Adipocyte (in vitro differentiated cells): ENCODE data around the gene CHRNA5.
"Not testable (repeated sequence)": the region's sequence is repeated elsewhere in the genome, so short reads cannot be mapped to it uniquely, and the experiment has no call there.

Experiments used
- DNase-seq: peaks from one replicate; pipeline ENCODE4 v3.0.0-alpha.2; 2015; ENCODE audit warnings: low read depth
- H3K27me3 ChIP-seq: replicated peaks from 2 replicates; pipeline ENCODE4 v1.7.0; 2013; ENCODE audit warnings: mild to moderate bottlenecking, low read length, moderate library complexity; ENCODE audit not compliant: control insufficient read depth, insufficient read depth
- H3K36me3 ChIP-seq: 2 replicates; pipeline ENCODE4 v1.7.0; 2013; ENCODE audit warnings: low read length, mild to moderate bottlenecking, moderate library complexity; ENCODE audit not compliant: control insufficient read depth, insufficient read depth, severe bottlenecking
- H3K4me1 ChIP-seq: 2 replicates; pipeline ENCODE4 v1.7.0; 2013; ENCODE audit warnings: mild to moderate bottlenecking, low read length, moderate library complexity; ENCODE audit not compliant: control insufficient read depth, insufficient read depth
- H3K4me3 ChIP-seq: 2 replicates; pipeline ENCODE4 v1.7.0; 2013; ENCODE audit warnings: mild to moderate bottlenecking, low read length, moderate library complexity
- H3K9ac ChIP-seq: 2 replicates; pipeline ENCODE4 v1.7.0; 2013; ENCODE audit warnings: mild to moderate bottlenecking, low read length, moderate library complexity
- H3K9me3 ChIP-seq: 2 replicates; pipeline ENCODE4 v1.7.0; 2013; ENCODE audit warnings: mild to moderate bottlenecking, low read length, moderate library complexity; ENCODE audit not compliant: control insufficient read depth

CHRNA5 gene

GRCh38 chr15:78540871-78541743 lies 24.2 kb upstream of the CHRNA5 start:
- Histone ChIP-seq H3K4me1 (peaks cover 30% of the 10 kb centered on the region), H3K9me3 (no peaks in the 10 kb centered on the region), H3K27me3 (no peaks in the 10 kb centered on the region), H3K9ac (peak overlapping the region; percentile 99), H3K4me3 (peak overlapping the region; percentile 96), H3K36me3 (peaks cover 41% of the 10 kb centered on the region)
- DNase-seq, result peak; percentile 68

- H3K4me1 ChIP-seq, result peaks cover 30% of the 10 kb centered on the region
- peaks cover 47% of the 10 kb centered on the region for H3K36me3 ChIP-seq
- peak overlapping the region; percentile 99 for H3K9ac ChIP-seq
- peak overlapping the region; percentile 96 for H3K4me3 ChIP-seq
- no peak for DNase-seq
- no peaks in the 10 kb centered on the region for H3K27me3 ChIP-seq
- H3K9me3 ChIP-seq, result no peaks in the 10 kb centered on the region
Observed at GRCh38 chr15:78541744-78542034, 23.6 kb upstream of the CHRNA5 start.

- Histone ChIP-seq H3K4me3 (no peak overlapping the region), H3K27me3 (no peaks in the 10 kb centered on the region), H3K4me1 (peaks cover 25% of the 10 kb centered on the region), H3K36me3 (peaks cover 57% of the 10 kb centered on the region), H3K9ac (peak overlapping the region; percentile 99), H3K9me3 (no peaks in the 10 kb centered on the region)
- DNase-seq, result no peak
Observed at GRCh38 chr15:78542647-78543046, 22.7 kb upstream of the CHRNA5 start.

GRCh38 chr15:78550194-78550593 lies 15.1 kb upstream of the CHRNA5 start:
- Histone ChIP-seq H3K36me3 (peaks cover 57% of the 10 kb centered on the region), H3K4me1 (no peaks in the 10 kb centered on the region), H3K9ac (no peak overlapping the region), H3K27me3 (no peaks in the 10 kb centered on the region), H3K4me3 (no peak overlapping the region), H3K9me3 (no peaks in the 10 kb centered on the region)
- no peak for DNase-seq

GRCh38 chr15:78550815-78551214 lies 14.5 kb upstream of the CHRNA5 start:
- peaks cover 51% of the 10 kb centered on the region for H3K36me3 ChIP-seq
- no peaks in the 10 kb centered on the region for H3K9me3 ChIP-seq
- no peak overlapping the region for H3K9ac ChIP-seq
- no peak for DNase-seq
- no peaks in the 10 kb centered on the region for H3K4me1 ChIP-seq
- no peaks in the 10 kb centered on the region for H3K27me3 ChIP-seq
- H3K4me3 ChIP-seq, result no peak overlapping the region

- H3K9me3 ChIP-seq, result no peaks in the 10 kb centered on the region
- no peaks in the 10 kb centered on the region for H3K27me3 ChIP-seq
- DNase-seq, result no peak
- H3K36me3 ChIP-seq, result peaks cover 40% of the 10 kb centered on the region
- no peak overlapping the region for H3K9ac ChIP-seq
- H3K4me1 ChIP-seq, result no peaks in the 10 kb centered on the region
- no peak overlapping the region for H3K4me3 ChIP-seq
Observed at GRCh38 chr15:78551902-78552301, 13.4 kb upstream of the CHRNA5 start.

- Histone ChIP-seq H3K9ac (no peak overlapping the region), H3K36me3 (peaks cover 33% of the 10 kb centered on the region), H3K27me3 (no peaks in the 10 kb centered on the region), H3K9me3 (no peaks in the 10 kb centered on the region), H3K4me3 (no peak overlapping the region), H3K4me1 (no peaks in the 10 kb centered on the region)
- DNase-seq, result no peak
Observed at GRCh38 chr15:78552597-78552996, 12.7 kb upstream of the CHRNA5 start.

GRCh38 chr15:78560201-78560600 lies 5.1 kb upstream of the CHRNA5 start:
- H3K27me3 ChIP-seq, H3K9ac ChIP-seq, H3K4me1 ChIP-seq, DNase-seq, H3K4me3 ChIP-seq, H3K36me3 ChIP-seq, H3K9me3 ChIP-seq: not testable (repeated sequence)

GRCh38 chr15:78561490-78561889 lies 3.8 kb upstream of the CHRNA5 start:
- H3K4me3 ChIP-seq, result no peak overlapping the region
- peaks cover 7% of the 10 kb centered on the region for H3K4me1 ChIP-seq
- peaks cover 13% of the 10 kb centered on the region for H3K27me3 ChIP-seq
- no peak for DNase-seq
- H3K9me3 ChIP-seq, result no peaks in the 10 kb centered on the region
- H3K9ac ChIP-seq, result no peak overlapping the region
- no peaks in the 10 kb centered on the region for H3K36me3 ChIP-seq

- H3K9ac ChIP-seq, result no peak overlapping the region
- no peaks in the 10 kb centered on the region for H3K36me3 ChIP-seq
- peaks cover 7% of the 10 kb centered on the region for H3K4me1 ChIP-seq
- no peak overlapping the region for H3K4me3 ChIP-seq
- H3K27me3 ChIP-seq, result peaks cover 25% of the 10 kb centered on the region
- H3K9me3 ChIP-seq, result no peaks in the 10 kb centered on the region
- no peak for DNase-seq
Observed at GRCh38 chr15:78563092-78563491, 2.2 kb upstream of the CHRNA5 start.

- Histone ChIP-seq H3K4me1 (peaks cover 7% of the 10 kb centered on the region), H3K36me3 (no peaks in the 10 kb centered on the region), H3K4me3 (peak overlapping the region; percentile 82), H3K27me3 (peaks cover 25% of the 10 kb centered on the region), H3K9ac (no peak overlapping the region), H3K9me3 (no peaks in the 10 kb centered on the region)
- no peak for DNase-seq
Observed at GRCh38 chr15:78564743-78565096, 600 bp upstream of the CHRNA5 start.
